ENCODE data around the gene ABCG2. TPM values are rescaled to one million over a fixed set of nuclear protein-coding genes. Genes with fewer than 3 reads are reported as not detected.

Gene ABCG2
- total RNA-seq, 1 experiment from 2014 or later = 3.8 TPM

GRCh38 chr4:88172987-88173386 is 14.5 kb upstream of the ABCG2 start:
- ChIA-PET CTCF (interaction anchor here (0.8 to 0.9 kb wide), 2 partner anchors 39 to 118 kb away, joined by 3 read pairs; no protein-coding TSS in a partner anchor), POLR2A (no interaction called here)
- no peak overlapping the region for H3K4me3 Mint-ChIP-seq
- no peak overlapping the region for H3K27ac Mint-ChIP-seq
- ATAC-seq (no peak), DNase-seq (ENCODE audit: low spot score) (no peak)
- H3K9me3 Mint-ChIP-seq = peaks cover 3% of the 10 kb centered on the region; the same call in 1 of the 2 replicates
- H3K36me3 Mint-ChIP-seq = no peaks in the 10 kb centered on the region
- no peak for TF ChIP-seq ZNF512 (CRISPR knock-in tag; IDR thresholded peaks at IDR 0.05; ENCODE audit: borderline replicate concordance)
- TF ChIP-seq AR (CRISPR knock-in tag; IDR thresholded peaks at IDR 0.05) = no peak
- TF ChIP-seq NR1H2 (CRISPR knock-in tag; IDR thresholded peaks at IDR 0.05) = no peak
- TF ChIP-seq RORB (CRISPR knock-in tag; IDR thresholded peaks at IDR 0.05) = no peak
- TF ChIP-seq ATF2 (CRISPR knock-in tag; IDR thresholded peaks at IDR 0.05; ENCODE audit: borderline replicate concordance, low read depth) = no peak
- no peak for TF ChIP-seq MXD4 (CRISPR knock-in tag; IDR thresholded peaks at IDR 0.05; ENCODE audit: borderline replicate concordance)
- no peak for TF ChIP-seq TCF7 (CRISPR knock-in tag; IDR thresholded peaks at IDR 0.05; ENCODE audit: low read depth)
- no peak for TF ChIP-seq AFF4 (CRISPR knock-in tag; IDR thresholded peaks at IDR 0.05; ENCODE audit: borderline replicate concordance)
- no peak for TF ChIP-seq PRRX2 (CRISPR knock-in tag; IDR thresholded peaks at IDR 0.05)
- no peak for TF ChIP-seq MAX (CRISPR knock-in tag; IDR thresholded peaks at IDR 0.05)
- TF ChIP-seq ATF3 (CRISPR knock-in tag; conservative IDR thresholded peaks at IDR 0.05) = no peak
- no peaks in the 10 kb centered on the region; the same call in 1 of the 2 replicates for H3K27me3 Mint-ChIP-seq (ENCODE audit: low read depth)
- H3K4me1 Mint-ChIP-seq = peaks cover 14% of the 10 kb centered on the region

- TF ChIP-seq GRHL2 (CRISPR knock-in tag; IDR thresholded peaks at IDR 0.05; ENCODE audit: insufficient replicate concordance, severe bottlenecking) = no peak
- no peak for TF ChIP-seq NFATC4 (CRISPR knock-in tag; IDR thresholded peaks at IDR 0.05)
- no peak for TF ChIP-seq SOX15 (CRISPR knock-in tag; IDR thresholded peaks at IDR 0.05)
- TF ChIP-seq AR (CRISPR knock-in tag; IDR thresholded peaks at IDR 0.05) = no peak
- TF ChIP-seq ELF4 (CRISPR knock-in tag; IDR thresholded peaks at IDR 0.05; ENCODE audit: low read depth) = no peak
- H3K27ac Mint-ChIP-seq = no peak overlapping the region
- H3K36me3 Mint-ChIP-seq = no peaks in the 10 kb centered on the region
- H3K4me1 Mint-ChIP-seq = peaks cover 7% of the 10 kb centered on the region
- POLR2A ChIA-PET = no interaction called here
- no peaks in the 10 kb centered on the region for H3K9me3 Mint-ChIP-seq
- no peaks in the 10 kb centered on the region; the same call in 1 of the 2 replicates for H3K27me3 Mint-ChIP-seq (ENCODE audit: low read depth)
- ATAC-seq = no peak
- no peak overlapping the region for H3K4me3 Mint-ChIP-seq
- CTCF ChIA-PET = no interaction called here
- DNase-seq (ENCODE audit: low spot score) = no peak
Observed at GRCh38 chr4:88171206-88171605, 12.8 kb upstream of the ABCG2 start.

Measured in WTC11 (cell line).